EL (cell line): ENCODE results near the gene ATCAY.
A peak's percentile ranks its signal among the peaks of the same experiment; 100 is the strongest.

Experiments used
- DNase-seq: peaks from one replicate; pipeline ENCODE4 v3.0.0-alpha.2; 2016

Gene ATCAY

GRCh38 chr19:3975637-3976087, 95.2 kb downstream of the ATCAY start:
- peak; percentile 36 for DNase-seq

- DNase-seq: no peak
These were observed 96.2 kb downstream of the ATCAY start for GRCh38 chr19:3976495-3977241.
